GM21529 (cell line): ENCODE measurements around the gene UNC93B1.
"Not testable (repeated sequence)": the region's sequence is repeated elsewhere in the genome, so short reads cannot be mapped to it uniquely, and the experiment has no call there.

Source experiments
- ATAC-seq: cut with Tn5 transposase; IDR thresholded peaks from one replicate; pipeline ENCODE4 v1.9.1; 2021; ENCODE audit not compliant: unreplicated experiment

UNC93B1 gene

DNA sequence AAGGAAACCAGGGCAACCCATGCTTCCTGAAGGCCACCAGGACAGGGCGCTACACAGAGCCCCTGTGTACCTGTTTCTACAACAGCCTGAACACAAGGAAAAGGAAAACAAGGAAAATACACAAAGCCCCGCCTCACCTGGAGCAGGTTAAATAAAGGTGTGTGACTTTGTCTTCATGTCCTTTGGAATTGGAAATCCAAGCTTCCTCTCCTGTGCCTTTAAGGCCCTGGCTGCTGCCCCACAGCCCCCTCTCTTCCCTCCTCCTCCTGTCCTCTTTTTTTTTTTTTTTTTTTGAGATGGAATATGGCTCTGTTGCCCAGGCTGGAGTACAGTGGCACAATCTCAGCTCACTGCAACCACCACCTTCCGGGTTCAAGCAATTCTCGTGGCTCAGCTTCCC, 57.5 kb downstream of the UNC93B1 start:
- ATAC-seq, result not testable (repeated sequence)

DNA sequence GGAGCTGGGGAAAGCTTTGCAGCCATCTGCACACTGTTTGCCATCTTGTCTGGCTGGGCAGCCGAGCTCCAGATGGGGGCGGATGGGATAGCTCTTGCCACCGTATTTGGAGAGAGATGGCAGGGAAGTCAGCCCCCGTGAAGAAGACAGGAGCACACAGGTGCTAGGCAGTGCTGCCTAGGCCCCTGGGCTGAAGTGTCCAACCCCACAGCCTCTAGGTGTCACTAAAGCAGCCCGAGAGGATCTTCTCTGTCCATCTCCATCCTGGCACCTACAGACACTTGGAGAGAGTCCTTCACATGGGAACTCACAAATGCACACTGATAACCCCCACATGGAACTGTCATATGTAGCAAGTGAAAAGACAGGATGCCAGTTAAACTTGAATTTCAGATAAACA, 60.5 kb downstream of the UNC93B1 start:
- not testable (repeated sequence) for ATAC-seq
